Gastroesophageal sphincter (tissue), 3 donors: ENCODE data around the gene GOLGA8N.
"Not testable (repeated sequence)": the region's sequence is repeated elsewhere in the genome, so short reads cannot be mapped to it uniquely, and the experiment has no call there.

ENCODE experiments used
- EP300 ChIP-seq: sonication (generic); formaldehyde crosslinking; IDR thresholded peaks from one replicate; pipeline ENCODE4 v1.6.1; 2017; ENCODE audit warnings: antibody characterized with exemption, mild to moderate bottlenecking
- POLR2AphosphoS5 ChIP-seq: sonication (generic); formaldehyde crosslinking; IDR thresholded peaks from one replicate; pipeline ENCODE4 v1.6.1; 2017; ENCODE audit warnings: antibody characterized with exemption
- TF ChIP-seq, protein P1 (sequence below), 4 experiments: fragments of 200-600 bp in 2 of 4; fragments of 450-650 bp in 2 of 4; sonication (generic) in 1 of 4; IDR thresholded peaks; one replicate each; pipeline ENCODE4 v1.5.1; 2017 to 2019; ENCODE audit warnings: antibody characterized with exemption in 4 of 4, mild to moderate bottlenecking in 2 of 4, moderate library complexity in 2 of 4

GRCh38 chr15:32543456-32543855 is 49.8 kb upstream of the GOLGA8N start:
- not testable (repeated sequence) for TF ChIP-seq EP300, POLR2AphosphoS5
- TF ChIP-seq, protein P1, sequence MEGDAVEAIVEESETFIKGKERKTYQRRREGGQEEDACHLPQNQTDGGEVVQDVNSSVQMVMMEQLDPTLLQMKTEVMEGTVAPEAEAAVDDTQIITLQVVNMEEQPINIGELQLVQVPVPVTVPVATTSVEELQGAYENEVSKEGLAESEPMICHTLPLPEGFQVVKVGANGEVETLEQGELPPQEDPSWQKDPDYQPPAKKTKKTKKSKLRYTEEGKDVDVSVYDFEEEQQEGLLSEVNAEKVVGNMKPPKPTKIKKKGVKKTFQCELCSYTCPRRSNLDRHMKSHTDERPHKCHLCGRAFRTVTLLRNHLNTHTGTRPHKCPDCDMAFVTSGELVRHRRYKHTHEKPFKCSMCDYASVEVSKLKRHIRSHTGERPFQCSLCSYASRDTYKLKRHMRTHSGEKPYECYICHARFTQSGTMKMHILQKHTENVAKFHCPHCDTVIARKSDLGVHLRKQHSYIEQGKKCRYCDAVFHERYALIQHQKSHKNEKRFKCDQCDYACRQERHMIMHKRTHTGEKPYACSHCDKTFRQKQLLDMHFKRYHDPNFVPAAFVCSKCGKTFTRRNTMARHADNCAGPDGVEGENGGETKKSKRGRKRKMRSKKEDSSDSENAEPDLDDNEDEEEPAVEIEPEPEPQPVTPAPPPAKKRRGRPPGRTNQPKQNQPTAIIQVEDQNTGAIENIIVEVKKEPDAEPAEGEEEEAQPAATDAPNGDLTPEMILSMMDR (IDR thresholded peaks at IDR 0.05): not testable (repeated sequence)
